Stimulated activated CD4-positive, alpha-beta T cell treated with anti-CD3 and anti-CD28 coated beads, Interleukin-4, amount 100 ng/mL, for 48 hours (primary cell): ENCODE measurements around the gene SDHAF3.
A peak's percentile ranks its signal among the peaks of the same experiment; 100 is the strongest.
"Not testable (repeated sequence)": the region's sequence is repeated elsewhere in the genome, so short reads cannot be mapped to it uniquely, and the experiment has no call there.

Experiments used
- DNase-seq, 2 donors: peaks; one replicate each; pipeline ENCODE4 v3.0.0-alpha.2; 2020; ENCODE audit warnings: low read depth in 2 of 2

The SDHAF3 gene

DNA sequence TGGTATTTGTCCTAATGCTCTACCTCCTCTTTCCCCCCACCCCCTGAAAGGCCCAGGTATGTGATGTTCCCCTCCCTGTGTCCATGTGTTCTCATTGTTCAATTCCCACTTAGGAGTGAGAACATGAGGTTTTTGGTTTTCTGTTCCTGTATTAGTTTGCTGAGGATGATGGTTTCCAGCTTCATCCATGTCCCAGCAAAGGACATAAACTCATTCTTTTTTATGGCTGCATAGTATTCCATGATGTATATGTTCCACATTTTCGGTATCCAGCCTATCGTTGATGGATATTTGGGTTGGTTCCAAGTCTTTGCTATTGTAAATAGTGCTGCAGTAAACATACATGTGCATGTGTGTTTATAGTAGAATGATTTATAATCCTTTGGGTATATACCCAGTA is 5.6 kb downstream of the SDHAF3 start:
- DNase-seq: not testable (repeated sequence)

DNA sequence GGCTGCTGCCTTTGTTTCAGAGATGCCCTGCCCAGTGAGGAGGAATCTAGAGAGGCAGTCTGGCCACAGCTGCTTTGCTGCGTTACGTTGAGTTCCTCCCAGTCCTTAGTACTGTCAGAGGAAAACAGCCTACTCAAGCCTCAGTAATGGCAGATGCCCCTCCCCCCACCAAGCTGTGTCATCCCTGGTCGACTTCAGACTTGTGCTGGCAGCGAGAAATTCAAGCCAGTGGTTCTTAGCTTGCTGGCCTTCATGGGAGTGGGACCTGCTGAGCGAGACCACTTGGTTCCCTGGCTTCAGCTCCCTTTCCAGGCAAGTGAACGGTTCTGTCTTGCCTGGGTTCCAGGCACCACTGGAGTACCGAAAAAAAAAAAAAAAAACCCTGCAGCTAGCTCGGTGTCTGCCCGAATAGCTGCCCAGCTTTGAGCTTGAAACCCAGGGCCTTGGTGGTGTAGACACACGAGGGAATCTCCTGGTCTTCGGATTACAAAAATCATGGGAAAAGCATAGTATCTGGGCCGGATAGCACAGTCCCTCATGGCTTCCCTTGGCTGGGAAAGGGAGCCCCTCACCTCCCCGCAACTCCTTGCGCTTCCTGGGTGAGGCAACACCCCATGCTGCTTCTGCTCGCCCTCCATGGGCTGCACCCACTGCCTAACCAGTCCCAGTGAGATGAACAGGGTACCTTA is 9.1 kb downstream of the SDHAF3 start:
- DNase-seq: no peak

DNA sequence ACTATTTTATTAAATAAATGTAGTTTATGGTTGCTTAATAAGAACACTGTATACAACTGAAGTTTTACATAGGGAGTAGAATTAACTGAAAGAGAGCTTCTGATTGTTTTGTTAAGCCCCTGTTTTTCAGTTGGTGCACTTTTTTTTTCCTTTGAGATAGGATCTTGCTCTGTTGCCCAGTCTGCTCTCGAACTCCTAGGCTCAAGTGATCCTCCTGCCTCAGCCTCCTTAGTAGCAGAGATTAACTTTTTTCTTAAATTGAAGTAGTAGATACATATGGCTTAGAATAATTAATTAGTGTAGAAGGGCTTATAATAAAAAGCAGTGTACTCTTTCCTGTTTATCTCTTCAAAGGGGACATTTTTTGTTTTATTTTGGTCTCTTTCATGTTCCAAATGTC is 11.2 kb downstream of the SDHAF3 start:
- no peak for DNase-seq

DNA sequence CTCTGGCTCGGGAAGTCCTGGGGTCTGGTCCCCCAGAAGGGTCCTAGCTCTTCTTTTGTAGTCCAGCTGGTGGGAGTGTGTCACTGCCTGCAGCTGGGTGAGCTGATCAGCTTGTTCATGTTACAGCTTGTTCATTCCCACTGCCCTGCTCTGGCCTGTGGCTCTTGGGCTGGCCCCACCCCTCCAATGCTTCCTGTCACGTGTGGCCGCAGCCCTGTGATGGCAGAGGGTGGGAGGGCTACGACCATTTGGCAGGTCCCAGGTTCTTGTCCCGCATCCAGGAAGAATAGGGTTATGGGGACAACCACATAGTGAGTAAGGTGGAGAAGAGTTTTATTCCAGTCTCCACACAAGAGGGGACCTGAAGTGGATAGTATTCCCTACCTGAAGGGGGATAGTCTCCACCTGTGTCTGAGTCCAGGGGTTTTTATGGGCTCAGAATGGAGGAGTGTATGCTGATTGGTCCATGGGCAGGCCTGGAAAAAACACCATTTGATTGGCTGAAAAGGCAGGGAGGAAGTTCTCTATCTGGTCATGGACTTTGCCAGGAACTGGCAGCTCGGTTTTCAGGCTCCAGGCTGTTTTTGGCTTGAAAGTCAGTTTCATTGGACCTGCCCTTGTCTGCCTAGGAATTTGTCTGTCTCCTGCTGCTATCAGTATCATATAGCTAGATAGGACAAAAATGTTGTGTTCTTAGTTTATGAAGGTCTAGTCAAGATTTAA is 13.1 kb downstream of the SDHAF3 start:
- DNase-seq: no peak

DNA sequence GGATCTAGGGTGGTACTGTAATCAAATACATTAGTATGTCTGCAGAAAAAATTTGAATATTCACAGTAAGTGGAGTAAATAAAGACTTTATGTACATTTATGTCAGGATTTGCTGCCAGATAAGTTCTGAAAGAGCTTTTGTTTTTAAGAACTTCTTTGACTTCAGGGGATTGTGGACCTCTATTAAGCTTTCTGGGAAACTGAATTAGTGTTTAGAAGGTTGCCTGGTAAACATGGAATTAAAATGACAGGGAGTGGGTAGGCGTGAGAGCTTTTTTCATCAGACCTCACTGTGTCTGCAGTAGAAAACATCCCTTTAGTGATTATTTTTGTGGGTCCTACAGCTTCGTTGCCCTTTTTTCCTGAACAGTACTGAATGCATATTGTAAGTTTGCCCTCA is 15.7 kb downstream of the SDHAF3 start:
- no peak for DNase-seq

DNA sequence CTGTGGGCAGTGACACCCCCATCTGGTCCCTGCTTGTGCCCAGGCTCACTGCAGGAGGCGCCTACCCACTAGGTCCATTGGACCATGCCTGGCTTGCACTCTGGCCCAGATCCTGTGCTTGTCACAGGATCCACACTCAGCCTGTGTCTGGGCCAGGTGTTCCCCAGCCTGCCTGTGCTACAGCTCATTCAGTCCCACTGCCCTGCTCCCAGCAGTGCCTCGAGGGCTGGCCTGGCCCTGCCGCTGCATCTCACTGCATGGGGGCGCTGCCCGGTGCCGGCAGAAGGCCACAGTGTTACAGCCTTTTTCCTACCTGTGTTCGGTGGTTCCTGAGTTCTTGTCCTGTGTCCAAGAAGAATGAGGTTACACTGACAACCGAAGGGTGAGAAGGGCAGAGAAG is 21.3 kb downstream of the SDHAF3 start:
- no peak for DNase-seq

DNA sequence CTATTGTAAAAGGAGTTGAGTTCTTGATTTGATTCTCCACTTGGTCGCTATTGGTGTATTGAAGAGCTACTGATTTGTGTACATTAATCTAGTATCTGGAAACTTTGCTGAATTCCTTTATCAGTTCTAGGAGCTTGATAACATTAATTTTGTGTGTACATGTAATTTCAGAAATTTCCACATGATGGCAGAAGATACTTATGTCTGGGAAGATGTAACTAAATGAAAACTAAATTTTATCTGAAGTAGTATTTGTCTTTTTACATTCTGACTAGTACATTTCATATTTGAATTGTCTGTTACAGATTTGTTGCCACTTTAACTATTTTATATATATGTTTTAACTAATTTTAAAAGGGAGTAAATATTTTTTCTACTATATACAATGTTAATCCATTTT is 27.6 kb downstream of the SDHAF3 start:
- DNase-seq: no peak

DNA sequence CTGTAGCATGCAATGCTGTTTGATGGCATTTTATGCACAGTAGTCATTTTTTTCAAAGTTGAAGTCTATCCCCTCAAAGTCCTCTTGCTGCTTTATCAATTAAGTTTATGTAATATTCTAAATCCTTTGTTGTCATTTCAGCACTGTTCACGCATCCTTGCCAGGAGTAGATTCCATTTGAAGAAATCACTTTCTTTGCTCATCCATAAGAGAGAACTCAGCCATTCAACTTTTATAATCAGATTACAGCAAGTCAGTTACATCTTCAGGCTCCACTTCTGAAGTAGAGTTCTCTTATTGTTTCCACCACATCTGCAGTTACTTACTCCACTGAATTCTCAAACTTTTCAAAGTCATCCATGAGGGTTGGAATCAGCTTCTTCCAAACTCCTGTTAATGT is 32.3 kb downstream of the SDHAF3 start:
- DNase-seq: no peak

DNA sequence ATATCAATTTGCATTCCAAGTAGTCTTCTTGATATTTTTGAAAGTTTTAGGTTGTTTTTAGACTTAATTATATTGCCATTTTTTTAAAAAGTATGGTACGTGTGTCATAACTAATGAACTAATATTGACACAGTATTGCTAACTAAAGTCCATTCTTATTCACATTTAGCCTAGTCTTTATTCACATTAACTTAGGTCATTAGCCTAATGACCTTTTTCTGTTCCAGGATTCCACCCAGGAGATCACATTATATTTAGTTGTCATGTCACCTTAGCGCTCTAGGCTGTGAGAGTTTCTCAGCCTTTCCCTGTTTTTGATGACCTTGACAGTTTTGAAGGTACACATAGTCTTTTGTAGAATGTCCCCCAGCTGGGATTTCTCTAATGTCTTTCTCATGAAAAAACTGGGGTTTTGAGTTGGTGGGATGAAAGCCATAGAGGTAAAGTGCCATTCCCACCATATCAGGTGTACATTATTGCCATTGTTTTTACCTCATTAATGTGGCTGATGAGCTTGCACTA is 38.5 kb downstream of the SDHAF3 start:
- no peak for DNase-seq

DNA sequence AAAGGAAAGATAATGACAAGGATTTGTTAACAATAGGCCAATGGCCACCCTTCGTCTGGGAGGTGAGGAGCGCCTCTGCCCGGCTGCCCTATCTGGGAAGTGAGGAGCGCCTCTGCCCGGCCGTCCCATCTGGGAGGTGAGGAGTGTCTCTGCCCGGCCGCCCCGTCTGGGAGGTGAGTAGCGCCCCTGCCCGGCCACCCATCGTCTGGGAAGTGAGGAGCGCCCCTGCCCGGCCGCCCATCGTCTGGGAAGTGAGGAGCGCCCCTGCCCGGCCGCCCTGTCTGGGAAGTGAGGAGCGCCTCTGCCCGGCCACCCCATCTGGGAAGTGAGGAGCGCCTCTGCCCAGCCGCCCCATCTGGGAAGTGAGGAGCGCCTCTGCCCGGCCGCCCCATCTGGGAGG is 42.5 kb downstream of the SDHAF3 start:
- not testable (repeated sequence) for DNase-seq

DNA sequence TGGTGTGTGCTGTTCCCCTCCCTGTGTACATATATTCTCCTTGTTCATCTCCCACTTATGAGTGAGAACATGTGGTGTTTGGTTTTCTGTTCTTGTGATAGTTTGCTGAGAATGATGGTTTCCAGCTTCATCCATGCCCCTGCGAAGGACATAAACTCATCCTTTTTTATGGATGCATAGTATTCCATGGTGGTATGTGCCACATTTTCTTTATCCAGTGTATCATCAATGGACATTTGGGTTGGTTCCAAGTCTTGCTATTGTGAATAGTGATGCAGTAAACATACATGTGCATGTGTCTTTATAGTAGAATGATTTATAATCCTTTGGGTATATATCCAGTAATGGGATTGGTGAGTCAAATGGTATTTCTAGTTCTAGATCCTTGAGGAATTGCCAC is 44.1 kb downstream of the SDHAF3 start:
- not testable (repeated sequence) for DNase-seq

DNA sequence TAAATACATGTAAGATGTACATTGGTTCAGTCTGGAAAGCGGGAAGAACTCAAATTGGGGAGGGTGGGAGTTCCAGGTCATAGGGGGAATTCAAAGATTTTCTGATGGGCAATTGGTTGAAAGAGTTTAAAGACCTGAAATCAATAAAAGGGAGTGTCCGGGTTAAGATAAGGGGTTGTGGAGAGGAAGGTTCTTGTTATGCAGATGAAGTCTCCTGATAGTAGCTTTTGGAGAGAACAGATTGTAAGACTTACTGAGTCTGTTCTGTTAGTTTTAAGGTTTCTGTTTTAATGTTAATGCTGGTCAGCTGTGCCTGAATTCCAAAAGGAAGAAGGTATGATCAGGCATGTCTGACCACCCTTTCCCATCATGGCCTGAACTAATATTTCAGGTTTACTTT is 48.8 kb downstream of the SDHAF3 start:
- no peak for DNase-seq

DNA sequence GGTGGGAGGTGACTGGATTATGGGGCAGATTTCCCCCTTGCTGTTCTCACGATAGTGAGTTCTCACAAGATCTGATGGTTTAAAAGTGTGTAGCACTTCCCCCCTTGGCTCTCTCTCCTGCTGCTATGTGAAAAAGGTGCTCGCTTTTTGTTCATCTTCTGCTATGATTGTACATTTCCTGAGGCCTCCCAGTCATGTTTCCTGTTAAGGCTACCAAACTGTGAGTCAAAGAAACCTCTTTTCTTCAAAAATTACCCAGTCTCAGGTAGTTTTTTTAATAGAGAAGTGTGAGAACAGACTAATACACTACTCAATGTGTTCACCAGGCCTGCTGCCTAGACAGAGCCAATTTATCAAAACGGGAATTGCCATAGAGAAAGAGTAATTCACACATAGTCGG is 49.7 kb downstream of the SDHAF3 start:
- DNase-seq: no peak

DNA sequence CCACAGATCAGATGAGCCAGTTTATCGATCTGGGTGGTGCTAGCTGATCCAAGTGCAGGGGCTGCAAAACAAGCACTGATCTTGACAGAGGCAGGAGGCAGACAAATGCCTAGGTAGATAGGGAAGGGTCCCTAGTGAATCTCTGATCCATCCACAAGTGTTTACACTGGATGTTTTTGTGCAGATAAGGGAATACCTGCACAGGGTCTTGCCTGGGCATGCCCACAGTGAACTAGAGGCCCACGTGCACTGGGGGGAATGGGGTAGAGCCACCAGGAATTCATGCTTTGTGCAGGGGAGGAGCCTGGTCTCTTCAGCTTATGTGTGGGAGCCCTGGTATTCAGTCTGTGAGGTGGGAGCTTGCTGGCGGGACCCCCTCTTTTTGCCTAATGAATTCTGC is 50.3 kb downstream of the SDHAF3 start:
- no peak for DNase-seq

DNA sequence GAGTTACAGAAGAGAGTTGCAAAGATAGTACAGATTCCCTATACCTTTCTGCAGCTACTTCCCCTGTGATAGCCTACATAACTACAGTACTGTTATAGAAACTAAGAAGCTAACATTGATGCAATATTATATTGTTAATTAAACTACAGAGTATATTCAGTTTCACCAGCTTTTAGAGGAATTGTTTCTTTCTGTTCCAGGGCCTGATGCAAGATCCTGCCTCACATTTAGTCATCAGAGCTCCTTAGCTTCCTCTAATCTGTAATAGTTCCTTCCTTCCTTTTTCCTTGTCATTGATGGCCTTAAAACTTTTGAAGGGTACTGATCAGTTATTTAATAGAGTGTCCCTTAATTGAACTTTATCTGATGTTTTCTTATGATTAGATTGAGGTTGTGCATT is 56.8 kb downstream of the SDHAF3 start:
- no peak for DNase-seq

DNA sequence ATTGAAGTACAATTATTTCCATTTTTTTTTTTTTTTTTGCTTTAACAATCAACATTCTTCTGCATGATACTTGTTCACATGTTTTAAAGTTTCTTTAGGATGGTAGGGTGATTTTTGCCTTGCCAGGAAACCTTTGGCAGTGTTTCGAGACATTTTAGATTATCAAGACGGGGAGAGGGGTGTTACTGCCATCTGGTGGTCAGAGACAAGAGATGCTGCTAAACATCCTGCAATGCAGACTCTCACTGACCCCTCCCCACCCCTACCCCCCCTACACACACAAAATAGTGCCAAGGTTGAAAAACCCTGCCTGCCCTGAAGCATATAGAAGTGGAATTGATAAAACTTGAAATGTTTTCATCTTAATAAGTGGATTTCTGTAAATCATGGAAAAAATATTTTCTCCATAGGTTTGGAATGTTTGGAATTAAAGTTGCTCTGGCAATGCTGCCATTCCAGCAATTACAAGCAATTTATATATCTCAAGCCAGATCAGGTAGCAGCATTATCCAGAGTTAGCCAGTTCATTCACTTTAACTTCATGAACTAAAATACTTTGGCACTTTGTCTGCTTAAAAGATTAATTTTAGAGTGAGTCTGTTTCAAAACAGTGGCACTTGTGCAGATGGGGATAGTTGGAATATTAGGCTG is 62.1 kb downstream of the SDHAF3 start:
- DNase-seq: peak; percentile 18 to 38

DNA sequence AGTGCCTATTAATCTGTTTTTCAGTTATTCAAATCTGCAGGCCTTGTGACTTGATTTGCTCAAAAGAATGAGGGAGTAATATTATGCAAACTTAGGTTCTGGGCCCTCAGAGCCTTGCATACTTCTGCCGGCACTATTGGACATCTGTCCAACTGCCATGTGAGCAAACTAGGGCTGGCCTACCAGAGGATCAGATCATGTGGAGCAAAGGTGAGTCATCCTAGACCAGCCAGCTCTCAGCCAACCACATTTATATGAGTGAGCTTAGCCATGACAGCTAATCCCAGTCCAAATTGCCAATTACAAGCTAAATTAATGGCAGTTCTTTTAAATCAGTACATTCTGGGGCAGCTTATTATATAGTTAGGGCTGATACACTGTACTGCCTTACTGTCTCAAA is 69.6 kb downstream of the SDHAF3 start:
- no peak for DNase-seq

DNA sequence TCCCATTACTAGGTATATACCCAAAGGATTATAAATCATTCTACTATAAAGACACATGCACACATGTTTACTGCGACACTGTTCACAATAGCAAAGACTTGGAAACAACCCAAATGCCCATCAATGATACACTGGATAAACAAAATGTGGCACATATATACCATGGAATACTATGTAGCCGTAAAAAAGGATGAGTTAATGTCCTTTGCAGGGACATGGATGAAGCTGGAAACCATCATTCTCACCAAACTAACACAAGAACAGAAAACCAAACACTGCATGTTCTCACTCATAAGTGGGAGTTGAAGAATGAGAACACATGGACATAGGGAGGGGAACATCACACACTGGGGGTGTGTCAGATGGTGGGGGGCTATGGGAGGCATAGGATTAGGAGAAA is 78.7 kb downstream of the SDHAF3 start:
- not testable (repeated sequence) for DNase-seq

DNA sequence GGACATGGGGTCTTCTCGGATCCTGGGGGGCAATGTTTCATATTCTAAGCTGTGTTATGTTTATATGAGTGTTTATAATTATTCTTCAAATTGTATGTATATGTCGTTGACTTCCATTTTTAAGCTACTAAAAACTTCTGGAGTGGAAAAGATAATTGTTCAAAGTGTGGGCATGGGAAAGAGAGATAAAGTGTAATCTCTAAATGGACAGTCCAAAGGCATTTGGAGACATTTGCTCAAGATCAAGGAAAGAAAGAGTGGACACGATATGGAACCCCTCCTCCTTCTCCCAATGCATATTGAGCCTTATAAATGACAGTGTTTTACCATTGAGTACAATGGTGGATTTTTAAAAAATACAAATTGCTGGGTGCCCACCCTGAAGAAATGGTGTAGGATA is 81.1 kb downstream of the SDHAF3 start:
- no peak for DNase-seq

DNA sequence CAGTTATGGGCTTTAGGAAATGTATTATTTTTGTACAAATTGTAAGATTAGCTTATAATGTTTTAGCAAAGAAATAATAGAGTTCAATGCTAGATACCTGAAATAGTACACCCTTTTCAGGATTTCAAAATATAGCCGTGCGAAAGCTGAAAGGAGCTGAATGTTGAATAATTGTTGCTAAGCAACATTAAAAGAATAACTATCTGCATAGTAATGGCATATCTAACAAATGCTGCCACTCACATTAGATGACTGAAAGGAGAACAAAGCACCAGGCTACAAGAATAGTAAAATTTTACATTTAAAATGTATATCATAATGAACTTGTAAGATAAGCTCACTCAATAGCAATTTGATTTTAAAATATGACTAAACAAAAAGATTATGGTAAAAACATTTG is 82.5 kb downstream of the SDHAF3 start:
- DNase-seq: no peak

DNA sequence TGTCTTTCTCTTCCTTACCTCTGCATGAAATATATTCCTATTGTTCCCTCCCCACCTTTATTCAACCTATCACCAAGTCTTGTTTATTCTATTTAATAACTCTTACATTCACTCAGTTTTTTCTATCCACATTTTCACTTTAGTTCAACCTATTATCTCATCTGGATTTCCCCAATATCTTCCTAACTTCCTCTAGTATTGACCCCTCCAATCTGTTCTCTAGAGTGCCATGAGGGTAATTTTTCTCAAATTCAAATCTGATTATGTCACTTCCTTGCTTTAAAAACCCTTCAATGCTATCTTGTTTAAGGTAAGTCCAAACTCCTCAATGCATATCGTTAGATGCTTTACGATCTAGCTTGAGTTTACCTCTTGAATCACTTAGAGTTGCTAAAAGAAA is 86.5 kb downstream of the SDHAF3 start:
- DNase-seq: no peak

DNA sequence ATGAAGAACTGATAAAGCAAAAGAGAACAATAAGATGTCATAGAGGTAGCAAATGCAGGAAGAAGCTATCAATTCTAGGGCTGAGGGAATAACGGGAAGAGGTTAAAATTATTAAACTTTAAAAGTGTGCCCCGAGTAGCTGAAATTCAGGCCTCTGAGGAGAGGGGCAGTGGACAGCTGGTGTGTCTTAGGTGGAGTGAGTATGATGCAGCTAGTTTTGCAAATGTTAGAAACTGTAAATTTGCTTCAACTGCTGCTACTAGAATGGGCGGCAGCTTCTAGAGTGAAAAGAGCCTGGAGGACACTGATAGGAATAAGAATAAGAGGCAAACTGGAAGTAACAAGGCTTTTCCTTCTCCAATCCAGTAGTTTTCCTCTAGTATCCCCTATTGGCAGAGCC is 87.3 kb downstream of the SDHAF3 start:
- DNase-seq: no peak

DNA sequence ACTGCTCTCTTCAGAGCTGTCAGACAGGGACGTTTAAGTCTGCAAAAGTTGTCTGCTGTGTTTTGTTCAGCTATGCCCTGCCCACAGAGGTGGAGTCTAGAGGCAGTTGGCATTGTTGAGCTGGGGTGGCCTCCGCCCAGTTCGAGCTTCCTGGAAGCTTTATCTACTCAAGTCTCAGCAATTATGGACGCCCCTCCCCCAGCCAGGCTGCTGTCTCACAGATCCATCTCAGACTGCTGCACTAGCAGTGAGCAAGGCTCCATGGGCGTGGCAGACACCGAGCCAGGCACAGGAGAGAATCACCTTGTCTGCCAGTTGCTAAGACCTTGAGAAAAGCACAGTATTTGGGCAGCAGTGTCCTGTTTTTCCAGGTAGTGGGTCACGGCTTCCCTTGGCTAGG is 98.1 kb downstream of the SDHAF3 start:
- DNase-seq: no peak
